NCI-H1694 (cell line): ENCODE data around the gene ASCL2.

Experiments used
- DNase-seq: peaks from one replicate; lab custom pipeline; 2025; lab: John Stamatoyannopoulos, UW

Gene ASCL2

GRCh38 chr11:2272228-2272945, 2.0 kb upstream of the ASCL2 start:
- DNase-seq, result no peak

DNA sequence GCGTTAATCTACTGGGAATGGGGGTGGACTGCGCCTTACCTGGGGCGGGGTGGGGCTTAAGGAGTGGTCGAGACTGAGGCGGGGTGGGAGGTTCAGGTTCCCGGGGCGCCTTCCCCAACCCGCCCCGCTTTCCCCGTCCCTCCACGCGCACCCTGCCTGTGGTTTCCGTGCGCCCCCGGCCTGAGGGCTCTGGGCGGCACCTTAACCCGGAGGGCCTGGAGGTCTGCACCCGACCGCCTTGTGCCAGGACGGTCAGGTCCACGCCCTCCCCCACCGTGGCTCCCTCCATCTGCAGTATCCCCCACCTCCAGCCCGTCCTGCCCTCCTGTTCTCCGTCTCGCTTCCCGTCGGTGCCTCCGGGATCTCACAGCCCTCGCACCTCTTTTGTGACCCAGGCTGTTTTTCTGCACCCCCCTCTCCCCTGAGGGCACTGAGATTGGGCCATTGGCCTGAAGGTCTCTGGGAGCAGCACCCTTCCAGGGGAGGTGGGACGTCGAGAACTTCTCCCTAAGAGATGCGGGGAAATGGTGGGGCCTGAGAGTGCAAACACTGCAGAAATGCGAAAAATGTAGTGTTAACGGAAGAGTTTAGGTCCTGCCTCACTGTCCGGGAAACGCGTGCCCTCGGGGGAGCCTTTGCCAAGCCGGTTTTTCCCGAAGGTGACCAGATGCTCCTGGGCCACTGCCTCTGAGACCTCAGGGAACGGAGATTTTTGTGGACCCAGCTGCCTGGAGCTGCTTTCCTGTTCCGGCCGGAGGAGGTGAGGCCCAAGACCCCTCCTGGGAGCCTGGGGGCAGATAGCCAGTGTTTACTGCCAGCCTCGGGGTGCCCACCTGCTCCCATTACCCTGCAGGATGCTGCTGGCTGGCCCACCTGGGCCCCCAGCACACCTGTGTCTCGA, 1.2 kb upstream of the ASCL2 start:
- DNase-seq, result no peak

DNA sequence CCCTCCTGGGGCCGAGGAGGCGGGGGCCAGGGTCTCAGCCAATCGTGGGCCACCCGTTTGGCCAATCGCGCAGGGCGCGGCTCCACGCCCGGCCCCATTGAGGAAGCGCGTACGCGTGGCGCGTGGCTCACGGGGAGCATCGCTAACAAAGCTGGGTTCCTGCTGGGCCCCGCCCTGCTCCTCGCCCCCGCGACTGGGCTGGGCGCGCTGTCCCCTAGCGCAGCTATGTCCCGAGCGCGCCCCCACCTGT, 614 bp upstream of the ASCL2 start:
- DNase-seq, result no peak

- no peak for DNase-seq
Measured at GRCh38 chr11:2269601-2270321, 627 bp downstream of the ASCL2 start.

GRCh38 chr11:2268729-2269600, 1.4 kb downstream of the ASCL2 start:
- DNase-seq, result no peak

GRCh38 chr11:2267851-2268728, 2.3 kb downstream of the ASCL2 start:
- no peak for DNase-seq

DNA sequence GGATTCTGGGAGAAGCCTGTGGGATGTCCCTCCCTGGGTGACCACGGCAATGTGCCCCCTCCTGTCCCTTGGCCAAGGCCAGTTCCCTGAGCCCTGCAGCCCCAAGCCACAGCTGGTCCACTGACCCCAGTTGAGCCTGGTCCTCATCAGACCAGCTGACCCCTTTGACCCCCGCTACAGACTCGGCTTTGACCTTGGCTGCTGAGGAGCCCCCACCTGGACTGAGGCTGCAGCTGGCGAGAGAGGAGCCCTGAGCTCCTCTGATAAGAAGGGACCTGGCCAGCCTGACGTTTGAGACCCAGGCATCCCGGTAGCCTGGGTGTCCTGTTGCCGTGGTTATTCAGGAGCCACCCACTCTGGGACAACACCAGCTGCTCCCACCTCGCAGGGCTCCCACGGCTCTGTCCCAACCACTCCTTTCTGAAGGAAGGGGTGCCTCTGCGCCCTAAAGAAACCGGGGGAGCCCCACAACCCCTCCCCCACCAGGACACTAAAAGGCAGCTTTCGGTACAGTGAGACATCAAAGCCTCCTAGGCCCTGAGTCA, 3.0 kb downstream of the ASCL2 start:
- no peak for DNase-seq

GRCh38 chr11:2266586-2267305, 3.6 kb downstream of the ASCL2 start:
- no peak for DNase-seq

DNA sequence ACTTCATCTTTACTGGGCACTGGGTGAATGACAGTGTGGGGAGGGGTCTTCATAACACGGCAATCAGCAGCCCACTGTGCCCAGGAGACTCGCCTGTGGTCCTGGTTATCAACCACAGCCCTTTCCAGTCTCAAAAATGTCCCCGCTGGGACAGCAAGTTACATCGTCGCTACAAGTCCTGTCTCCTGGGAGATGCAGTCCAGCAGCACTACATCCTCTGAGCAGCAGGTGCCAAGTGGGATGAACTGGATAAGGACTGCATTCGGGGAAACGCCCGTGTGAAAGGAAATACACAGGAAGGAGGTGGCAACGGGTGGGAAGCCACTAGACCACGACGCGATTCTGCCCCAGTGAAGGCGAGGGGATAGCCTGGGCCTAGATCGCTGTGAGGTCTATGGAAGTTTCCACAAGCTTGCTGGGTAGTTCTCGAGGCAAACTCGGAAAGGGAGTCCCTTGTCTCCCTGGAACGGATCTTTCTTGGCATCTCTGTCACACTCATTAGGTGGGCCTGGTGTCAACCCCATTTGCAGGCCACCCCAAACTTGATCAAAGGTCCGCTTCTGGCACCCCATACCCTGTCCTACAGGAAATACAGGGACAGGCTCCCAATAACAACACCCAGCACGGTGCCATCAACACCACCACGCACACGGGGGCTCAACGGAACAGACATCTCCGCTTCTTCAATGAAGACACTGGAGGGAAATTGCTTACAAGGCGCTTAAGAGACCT, 4.4 kb downstream of the ASCL2 start:
- no peak for DNase-seq

GRCh38 chr11:2265396-2265795, 5.0 kb downstream of the ASCL2 start:
- DNase-seq, result no peak

DNA sequence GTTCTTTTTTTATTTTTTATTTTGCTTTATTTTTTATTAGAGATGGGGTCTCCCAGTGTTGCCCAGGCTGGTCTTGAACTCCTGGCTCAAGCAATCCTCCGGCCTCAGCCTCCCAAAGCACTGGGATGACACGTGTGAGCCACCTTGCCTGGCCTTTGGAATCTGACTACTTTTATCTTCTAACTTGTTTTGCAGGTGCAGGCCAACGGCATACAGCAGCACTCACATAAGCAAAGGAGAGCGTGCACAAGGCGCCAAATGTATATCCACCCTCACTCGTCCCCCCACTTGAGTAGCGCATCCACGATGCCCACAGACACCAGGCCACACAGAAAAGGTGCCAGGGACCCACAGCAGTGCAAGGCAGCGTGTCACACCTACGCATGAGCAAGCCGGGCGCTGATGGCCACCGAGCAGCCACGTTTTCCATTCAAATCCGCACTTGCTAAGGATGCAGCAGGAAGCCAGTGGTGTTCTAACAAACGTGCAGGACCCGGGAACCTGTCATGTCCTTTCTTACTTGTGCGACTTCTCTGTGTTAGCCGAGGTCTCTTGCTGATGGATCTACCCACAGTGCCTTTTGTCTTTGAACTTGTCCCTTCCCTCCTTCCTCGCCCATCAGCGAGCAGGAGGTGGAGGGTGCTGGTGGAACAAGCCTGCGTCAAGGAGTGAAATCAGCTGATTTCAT, 5.9 kb downstream of the ASCL2 start:
- no peak for DNase-seq

DNA sequence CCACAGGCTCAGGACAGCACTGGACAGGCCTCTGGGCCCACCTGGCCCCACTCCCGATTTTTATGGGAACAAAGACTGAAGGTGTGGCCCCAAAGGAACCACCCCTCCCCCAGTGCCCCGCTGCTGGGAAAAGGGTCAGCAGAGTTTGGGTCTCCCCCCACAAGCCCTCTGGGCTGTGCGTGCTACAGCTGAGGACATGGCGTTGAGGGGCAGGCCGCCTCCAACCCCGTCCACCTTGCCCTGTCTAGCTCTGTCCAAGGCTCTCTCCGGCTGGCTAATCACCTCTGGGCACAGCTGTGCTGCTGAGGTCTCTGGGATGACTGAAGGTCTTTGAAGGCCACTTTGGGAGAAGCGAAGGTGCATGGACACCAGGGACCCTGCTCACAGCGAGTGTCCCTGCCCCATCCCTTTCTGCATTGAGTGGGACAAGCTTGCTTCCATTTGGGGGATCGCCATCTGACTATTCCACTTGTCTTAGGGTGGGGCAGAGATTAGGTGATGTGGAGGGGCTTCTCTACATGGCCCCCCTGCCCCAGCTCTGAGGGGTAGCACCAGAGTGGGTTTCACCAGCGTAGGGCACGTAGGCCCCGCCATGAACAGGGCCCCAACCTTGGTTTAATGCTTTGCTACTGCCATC, 6.5 kb downstream of the ASCL2 start:
- DNase-seq, result no peak

DNA sequence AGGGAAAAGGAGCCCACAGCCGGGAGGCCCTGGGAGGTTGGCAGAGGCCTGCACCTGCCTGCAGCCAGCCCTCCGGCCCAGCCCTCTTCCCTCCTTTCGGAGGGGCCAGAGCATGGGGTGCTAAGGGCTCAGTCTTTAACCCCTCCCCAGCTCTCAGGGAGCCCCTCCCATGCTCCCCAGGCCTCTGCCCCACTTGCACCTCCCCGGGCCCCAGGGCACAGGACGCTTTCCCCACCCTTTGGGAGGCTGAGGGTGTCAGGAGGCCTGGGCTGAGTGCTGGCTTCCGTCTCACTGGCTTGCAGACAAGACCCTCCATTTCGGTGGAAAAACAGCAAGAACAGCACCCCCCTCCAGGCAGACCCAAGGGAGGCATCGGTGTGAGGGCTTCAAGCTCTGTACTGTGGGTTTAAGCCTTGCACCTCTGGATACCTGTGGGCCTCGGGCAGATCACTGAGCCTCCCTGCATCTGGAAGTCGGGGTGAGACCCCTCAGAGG, 7.3 kb downstream of the ASCL2 start:
- DNase-seq, result no peak

DNA sequence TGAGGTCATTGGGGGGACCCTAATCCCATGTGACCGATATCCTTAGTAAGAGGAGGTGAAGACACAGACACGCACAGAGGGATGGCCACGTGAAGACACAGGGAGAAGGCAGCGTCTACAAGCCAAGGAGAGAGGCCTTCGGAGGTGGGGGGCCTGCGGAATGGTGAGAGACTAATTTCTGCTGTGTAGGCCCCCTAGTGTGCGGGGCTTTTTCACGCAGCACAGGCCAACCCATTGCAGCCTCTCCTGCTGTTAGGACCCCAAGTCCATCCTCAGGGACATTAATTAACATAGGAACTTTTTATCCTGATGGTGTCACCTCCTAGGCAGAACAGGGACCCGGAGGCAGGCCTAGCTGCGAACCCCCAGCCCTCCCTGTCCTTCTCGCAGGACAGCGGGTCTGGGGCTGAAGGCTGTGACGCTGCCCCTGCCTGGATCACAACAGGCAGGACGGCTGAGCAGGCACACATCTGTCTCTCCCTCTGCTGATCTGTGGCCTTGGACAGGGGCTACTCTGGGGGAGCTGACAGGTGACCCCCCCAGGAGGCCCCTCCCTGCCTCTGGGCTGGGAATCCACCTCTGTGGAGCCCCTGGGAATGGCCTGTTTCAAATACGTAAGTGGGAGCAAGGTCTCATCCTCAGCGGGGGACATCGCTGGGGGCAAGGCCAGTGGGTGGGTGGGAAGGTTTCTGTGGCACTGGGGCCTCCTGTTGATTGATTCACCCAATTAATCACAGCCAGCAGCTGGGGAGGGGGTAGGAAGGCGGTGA, 7.9 kb downstream of the ASCL2 start:
- DNase-seq, result no peak

DNA sequence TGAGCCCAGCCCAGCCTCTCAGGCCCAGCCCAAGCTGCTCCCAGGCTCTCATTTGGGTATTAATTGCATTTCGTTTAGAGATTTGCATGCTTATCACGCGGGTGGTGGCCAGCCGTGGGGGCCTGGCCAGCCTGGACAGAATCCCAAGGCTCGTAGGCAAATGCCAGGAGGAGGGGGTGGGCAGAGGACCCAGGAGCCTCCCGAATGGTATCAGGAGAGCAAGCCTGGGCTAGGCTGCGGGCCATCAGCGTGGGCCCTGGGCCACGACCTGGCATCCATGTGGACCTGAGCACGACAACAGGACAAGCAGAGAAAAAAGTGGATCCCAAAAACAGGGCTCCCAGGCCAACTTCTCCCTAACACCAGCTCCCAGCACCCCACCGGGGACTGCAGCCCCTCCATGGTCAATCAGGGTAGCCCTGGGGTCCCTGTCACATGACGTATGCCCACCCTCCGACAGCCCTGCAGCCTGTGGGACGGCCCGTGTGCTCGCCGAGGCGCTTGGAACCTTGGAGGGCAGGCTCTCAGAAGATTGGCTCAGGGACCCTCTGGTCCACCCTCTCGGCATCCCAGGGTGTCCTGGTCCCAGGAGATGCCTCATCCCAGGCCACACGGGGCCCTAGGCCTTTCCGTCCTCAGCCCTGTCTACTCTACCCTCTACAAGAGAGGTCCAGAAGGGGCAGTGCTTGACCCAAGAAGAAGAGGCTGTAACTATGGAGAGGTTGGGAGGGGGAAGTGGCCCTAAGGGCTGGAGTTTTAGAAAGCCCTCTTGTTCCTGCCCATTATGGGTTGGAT, 8.8 kb downstream of the ASCL2 start:
- DNase-seq, result no peak
